Breast epithelium (tissue), 3 donors: ENCODE results near the gene MICAL3.
"Not testable (repeated sequence)": the region's sequence is repeated elsewhere in the genome, so short reads cannot be mapped to it uniquely, and the experiment has no call there.

ENCODE experiments used
- POLR2A ChIP-seq: fragments of 450-650 bp; IDR thresholded peaks from one replicate; pipeline ENCODE4 v1.6.1; 2016; ENCODE audit warnings: antibody characterized with exemption, mild to moderate bottlenecking, moderate library complexity
- POLR2AphosphoS5 ChIP-seq, 3 donors: sonication (generic); formaldehyde crosslinking; IDR thresholded peaks; one replicate each; pipeline ENCODE4 v1.6.1; 2017; ENCODE audit warnings: antibody characterized with exemption in 3 of 3
- TF ChIP-seq, protein P1 (sequence below), 3 donors: fragments of 450-650 bp; IDR thresholded peaks; one replicate each; pipeline ENCODE4 v1.5.1; 2016 to 2017; ENCODE audit warnings: antibody characterized with exemption in 3 of 3, mild to moderate bottlenecking in 3 of 3, moderate library complexity in 3 of 3

DNA sequence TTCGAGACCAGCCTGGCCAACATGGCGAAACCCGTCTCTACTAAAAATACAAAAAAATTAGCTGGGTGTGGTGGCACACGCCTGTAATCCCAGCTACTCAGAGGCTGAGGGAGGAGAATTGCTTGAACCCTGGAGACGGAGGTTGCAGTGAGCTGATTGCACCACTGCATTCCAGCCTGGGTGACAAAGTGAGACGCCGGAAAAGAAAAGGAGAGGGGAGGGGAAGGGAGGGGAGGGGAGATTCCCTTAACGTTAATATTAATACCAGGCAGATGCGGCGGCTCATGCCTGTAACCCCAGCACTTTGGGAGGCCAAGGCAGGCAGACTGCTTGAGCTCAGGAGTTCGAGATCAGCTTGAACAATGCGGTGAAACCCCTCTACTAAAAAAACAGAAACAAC, 26.8 kb upstream of the MICAL3 start:
- TF ChIP-seq, protein P1, sequence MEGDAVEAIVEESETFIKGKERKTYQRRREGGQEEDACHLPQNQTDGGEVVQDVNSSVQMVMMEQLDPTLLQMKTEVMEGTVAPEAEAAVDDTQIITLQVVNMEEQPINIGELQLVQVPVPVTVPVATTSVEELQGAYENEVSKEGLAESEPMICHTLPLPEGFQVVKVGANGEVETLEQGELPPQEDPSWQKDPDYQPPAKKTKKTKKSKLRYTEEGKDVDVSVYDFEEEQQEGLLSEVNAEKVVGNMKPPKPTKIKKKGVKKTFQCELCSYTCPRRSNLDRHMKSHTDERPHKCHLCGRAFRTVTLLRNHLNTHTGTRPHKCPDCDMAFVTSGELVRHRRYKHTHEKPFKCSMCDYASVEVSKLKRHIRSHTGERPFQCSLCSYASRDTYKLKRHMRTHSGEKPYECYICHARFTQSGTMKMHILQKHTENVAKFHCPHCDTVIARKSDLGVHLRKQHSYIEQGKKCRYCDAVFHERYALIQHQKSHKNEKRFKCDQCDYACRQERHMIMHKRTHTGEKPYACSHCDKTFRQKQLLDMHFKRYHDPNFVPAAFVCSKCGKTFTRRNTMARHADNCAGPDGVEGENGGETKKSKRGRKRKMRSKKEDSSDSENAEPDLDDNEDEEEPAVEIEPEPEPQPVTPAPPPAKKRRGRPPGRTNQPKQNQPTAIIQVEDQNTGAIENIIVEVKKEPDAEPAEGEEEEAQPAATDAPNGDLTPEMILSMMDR (IDR thresholded peaks at IDR 0.05) = not testable (repeated sequence)
- TF ChIP-seq POLR2AphosphoS5 (IDR thresholded peaks at IDR 0.05); POLR2A: not testable (repeated sequence)
